NCI-H1092 (cell line): ENCODE results near the gene TEN1.

Experiments
- DNase-seq: peaks from one replicate; lab custom pipeline; 2025; lab: John Stamatoyannopoulos, UW

The TEN1 gene

GRCh38 chr17:75976175-75976848 is 2.7 kb upstream of the TEN1 start:
- DNase-seq: no peak

- DNase-seq: no peak
Observed at GRCh38 chr17:75979705-75980187, 706 bp downstream of the TEN1 start.

- DNase-seq: no peak
Observed at GRCh38 chr17:75980188-75981018, 1.4 kb downstream of the TEN1 start.

GRCh38 chr17:75981019-75981615 is 2.1 kb downstream of the TEN1 start:
- DNase-seq: no peak

GRCh38 chr17:75983501-75984181 is 4.6 kb downstream of the TEN1 start:
- DNase-seq: no peak

GRCh38 chr17:75985986-75986385 is 6.9 kb downstream of the TEN1 start:
- DNase-seq: no peak

- DNase-seq: no peak
Observed at GRCh38 chr17:75987041-75987440, 8.0 kb downstream of the TEN1 start.

- DNase-seq: no peak
Observed at GRCh38 chr17:75991396-75991795, 12.4 kb downstream of the TEN1 start.

- DNase-seq: no peak
Observed at GRCh38 chr17:75994802-75995370, 15.8 kb downstream of the TEN1 start.

GRCh38 chr17:75995385-75995925 is 16.4 kb downstream of the TEN1 start:
- no peak for DNase-seq

- DNase-seq: no peak
Observed at GRCh38 chr17:75996665-75997590, 17.9 kb downstream of the TEN1 start.

- no peak for DNase-seq
Observed at GRCh38 chr17:75998327-75998795, 19.3 kb downstream of the TEN1 start.

- no peak for DNase-seq
Observed at GRCh38 chr17:76000016-76000754, 21.1 kb downstream of the TEN1 start.

- no peak for DNase-seq
Observed at GRCh38 chr17:76000755-76001521, 21.9 kb downstream of the TEN1 start, which contains the start of gene CDK3. TSS of gene CDK3 (plus strand) at chr17:76000855. CDS start at chr17:76001426, 571 bp downstream.

GRCh38 chr17:76002100-76002499 is 23.1 kb downstream of the TEN1 start:
- no peak for DNase-seq

- no peak for DNase-seq
Observed at GRCh38 chr17:76003915-76004314, 24.9 kb downstream of the TEN1 start.

- DNase-seq: no peak
Observed at GRCh38 chr17:76004750-76005262, 25.8 kb downstream of the TEN1 start.
